Activated CD4-positive, alpha-beta T cell treated with anti-CD3 and anti-CD28 coated beads, Interleukin-2, amount 50 U/mL, for 24 hours (primary cell): ENCODE results near the gene TKTL1.

ENCODE experiments used
- DNase-seq, 2 donors: peaks; one replicate each; pipeline ENCODE4 v3.0.0-alpha.2; 2020; ENCODE audit warnings: low read depth in 1 of 2, low spot score in 1 of 2

TKTL1 gene

DNA sequence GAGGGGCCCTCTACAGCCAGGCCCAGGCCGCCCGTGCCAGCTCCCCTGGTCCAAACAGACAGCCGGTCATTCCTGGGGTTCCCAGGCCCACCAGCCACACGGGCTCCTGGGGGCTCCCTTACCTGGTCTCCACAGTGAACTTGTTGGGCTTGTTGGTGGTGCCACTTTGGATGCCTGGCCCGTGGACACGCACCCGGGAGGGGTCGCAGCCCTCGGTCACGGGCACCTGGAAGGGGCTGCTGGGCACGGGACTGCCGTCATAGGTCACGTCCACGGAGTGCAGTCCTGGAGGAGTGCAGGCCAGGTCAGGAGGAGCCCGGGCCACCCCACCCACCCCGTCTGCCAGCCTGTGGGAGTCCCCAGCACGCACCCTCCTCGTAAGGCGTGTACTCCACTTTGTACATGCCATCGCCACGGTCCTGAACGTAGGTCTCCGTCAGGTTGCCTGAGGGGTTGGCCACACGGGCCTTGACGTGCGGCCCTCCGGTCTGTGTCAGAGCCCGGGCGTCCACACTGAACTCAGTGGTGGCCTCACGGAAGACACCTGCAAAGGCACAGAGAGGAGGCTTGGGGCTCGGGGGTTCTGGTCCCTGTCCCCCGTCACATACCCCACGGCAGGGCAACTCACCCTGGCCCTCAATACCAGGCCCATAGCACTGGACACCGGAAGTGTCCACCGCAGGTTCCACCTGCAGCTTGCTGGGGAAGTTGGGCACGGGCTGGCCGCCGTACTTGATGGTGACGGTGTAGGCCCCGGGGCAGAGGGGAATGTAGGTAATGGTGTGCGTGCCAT lies 64.0 kb downstream of the TKTL1 start:
- no peak for DNase-seq

DNA sequence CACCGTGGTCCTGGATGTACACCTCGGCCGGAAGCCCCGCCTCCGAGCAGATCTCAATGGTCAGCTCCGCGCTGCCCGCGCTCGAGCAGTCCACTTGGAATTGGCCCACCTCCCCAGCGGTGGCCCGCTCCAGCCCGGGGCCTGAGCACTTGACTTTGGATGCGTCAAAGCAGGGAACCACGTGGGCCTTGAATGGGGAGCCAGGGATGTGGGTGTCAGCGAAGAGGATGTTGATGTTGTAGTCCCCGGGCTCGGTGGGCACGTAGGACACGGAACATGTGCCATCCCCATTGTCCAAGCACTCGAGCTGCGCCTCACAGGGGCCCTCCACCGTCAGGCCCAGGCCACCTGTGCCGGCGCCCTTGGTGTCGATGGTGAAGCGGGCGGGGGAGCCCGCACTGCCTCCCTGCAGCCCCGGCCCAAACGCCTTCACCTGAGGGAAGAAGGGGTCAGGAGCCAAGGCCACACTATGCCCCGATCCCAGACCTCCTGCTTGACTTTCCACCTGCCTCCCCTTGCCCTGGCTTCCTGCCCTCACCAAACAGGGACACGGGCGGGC lies 64.6 kb downstream of the TKTL1 start:
- no peak for DNase-seq

DNA sequence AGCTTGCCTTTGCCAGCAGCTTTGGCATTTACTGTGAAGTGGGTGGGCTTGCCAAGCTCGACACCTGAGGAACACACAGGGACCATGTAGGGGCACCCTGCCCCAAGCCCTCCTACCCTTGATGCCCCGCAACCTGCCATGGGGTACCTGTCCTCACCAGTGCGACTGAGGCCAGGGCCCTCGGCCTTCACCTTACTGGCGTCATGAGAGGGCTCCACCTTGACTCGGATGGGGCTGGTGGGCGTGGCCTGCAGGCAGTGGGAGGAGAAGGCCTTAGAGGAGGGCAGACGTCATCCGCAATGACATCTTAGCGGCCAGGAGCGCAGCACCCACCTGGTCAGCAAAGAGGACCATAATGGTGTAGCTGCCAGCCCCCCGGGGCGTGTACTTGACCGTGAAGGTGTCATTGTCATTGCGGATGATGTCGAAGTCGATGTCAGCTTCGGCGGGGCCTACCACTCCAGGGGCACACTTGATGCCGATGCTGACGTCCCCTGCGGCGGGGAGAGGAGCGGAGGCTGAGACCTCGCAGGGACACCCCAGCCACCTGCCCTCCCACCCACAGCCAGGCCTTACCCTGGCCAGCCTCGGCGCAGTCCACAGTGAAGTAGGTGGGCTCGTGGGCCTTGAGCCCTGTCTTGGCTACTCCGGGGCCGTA lies 66.6 kb downstream of the TKTL1 start:
- DNase-seq: no peak

DNA sequence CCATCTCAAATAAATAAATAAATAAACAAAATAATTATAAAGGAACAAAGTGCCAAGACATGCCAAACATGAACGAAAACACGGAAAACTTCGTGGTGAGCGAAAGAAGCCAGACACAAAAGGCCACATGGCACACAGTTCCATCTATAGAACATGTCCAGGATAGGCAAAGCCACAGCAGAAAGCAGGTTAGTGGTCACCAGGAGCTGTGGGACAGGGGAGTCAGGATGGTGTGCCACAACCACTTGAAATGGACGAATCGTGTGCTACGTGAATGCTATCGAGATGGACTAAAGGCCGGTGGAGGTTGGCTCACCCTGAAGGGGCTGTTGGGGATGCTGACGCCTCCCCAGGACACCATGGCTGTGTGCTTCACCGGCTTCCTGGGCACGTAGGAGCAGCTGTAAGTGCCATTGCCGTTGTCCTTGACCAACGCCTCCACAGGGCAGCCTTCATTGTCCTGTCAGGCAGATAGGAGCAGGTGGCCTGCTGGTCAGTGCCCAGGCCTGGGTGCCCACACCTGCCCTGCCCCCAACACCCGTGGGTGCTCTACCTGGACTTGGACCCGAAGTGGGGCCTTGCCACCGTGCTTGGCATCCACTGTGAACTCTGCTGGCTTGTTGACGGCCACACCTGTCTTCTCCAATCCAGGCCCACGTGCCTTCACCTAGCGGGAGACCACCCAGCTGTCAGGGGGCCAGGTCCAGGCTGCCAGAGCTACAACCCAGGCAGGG lies 68.3 kb downstream of the TKTL1 start:
- no peak for DNase-seq

DNA sequence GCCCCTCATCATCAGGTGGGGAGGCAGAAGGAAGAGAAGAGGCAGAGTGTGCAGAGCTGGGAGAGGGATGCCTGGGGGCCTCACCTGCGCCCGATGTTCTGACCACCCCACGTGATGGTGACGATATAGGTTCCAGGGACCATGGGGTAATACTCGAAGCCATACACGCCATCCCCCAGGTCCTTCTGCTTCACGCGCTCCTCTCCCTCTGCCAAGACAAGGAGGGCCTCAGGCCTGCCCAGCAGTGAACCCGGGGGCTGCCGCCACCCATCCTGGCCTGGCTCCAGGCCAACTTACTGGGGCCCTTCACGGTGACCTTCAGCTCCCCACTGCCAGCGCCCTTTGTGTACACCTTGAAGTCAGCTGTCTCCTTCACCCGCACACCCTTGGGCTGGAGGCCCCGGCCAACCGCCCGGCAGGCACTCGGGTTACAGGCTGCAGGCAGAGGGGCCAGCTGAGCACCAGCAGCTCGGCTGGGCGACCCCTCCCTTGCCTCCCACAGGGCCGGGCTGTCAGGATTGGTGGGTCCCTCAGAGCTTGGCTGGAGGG lies 69.5 kb downstream of the TKTL1 start:
- DNase-seq: no peak

DNA sequence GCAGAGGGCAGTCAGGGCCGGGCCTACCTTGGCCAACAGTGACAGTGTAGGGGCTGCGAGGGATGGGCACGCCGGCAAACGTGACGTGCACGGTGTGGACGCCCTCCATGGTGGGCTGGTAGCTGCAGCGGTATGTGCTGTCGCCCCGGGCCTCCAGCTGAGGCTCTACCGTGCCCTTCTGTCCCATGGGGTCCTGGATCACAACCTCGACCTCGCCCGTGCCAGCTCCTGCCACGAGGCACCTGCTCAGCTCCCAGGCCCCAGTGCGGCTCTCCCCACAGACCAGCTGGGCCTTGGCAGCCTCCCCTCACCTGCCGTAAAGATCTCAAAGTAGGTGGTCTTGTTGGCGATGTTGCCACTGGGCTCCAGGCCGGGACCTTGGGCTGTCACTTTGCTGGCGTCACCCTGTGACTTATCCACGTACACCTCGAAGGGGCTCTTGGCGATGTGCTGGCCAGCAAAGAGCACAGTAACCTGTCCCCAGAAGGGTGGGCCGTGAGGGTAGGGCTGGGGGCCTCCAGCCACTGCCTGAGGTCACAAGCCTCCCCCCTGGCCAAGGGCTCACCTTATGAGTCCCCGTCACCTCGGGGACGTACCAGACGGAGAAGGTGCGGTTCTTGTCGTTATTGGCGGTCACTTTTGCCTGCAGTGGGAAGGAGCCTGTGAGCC lies 70.5 kb downstream of the TKTL1 start:
- DNase-seq: no peak

DNA sequence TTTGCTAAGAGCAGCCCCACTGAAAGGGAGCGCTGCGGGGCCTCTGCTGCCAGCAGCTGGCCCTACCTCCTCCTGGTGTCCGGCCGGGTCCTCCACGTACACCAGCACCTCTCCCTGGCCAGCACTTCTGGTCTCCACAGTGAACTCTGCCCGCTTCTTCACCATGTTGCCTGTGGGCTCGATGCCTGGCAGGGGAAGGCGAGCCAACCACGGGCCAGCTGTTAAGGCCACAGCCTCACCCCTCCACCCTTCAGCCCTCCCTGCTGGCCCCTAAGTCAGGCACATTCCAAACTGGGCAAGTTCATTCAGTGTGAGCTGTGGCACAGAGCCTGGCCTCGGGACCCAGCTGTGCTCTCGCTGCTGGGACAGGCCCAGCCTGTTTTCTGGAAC lies 71.1 kb downstream of the TKTL1 start:
- DNase-seq: no peak

DNA sequence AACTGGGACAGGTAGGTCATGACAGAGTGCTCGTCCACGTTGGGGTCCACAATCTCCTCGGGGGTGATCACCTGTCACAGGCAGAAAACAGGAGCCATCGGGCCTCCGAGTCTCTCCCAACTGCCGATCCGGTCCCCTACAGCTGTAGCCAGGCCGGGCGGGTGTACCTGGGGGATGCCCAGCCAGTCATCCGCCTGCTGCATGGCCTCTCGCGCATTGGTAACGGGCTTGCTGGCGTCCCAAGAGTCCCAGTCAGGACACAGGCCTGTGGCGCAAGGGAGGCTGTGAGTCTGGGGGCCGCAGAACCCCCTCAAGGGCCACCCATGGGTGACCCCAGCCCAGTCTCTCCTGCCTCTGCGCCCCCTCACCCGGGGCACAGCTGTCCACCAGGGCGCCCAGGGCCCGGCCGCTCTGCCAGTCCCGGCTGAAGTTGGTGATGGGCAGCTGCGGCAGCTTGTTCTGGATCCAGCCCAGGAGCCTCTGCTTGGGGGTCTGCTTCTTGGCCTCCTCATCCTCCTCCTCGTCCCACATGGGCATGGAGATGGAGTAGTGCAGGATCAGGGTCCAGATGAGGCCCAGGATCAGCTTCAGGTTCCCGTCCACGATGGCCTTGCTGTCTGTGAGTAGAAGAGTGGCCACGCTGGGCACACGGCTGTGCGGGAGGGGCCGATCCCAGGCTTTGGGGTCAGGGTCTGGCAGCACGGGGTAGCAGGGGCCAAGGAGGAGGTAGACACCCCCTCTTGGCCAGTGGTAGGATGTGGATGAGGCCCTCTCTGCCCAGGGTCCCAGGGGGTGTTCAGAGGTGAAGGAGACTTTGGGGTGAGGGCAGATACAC lies 72.1 kb downstream of the TKTL1 start:
- DNase-seq: no peak

DNA sequence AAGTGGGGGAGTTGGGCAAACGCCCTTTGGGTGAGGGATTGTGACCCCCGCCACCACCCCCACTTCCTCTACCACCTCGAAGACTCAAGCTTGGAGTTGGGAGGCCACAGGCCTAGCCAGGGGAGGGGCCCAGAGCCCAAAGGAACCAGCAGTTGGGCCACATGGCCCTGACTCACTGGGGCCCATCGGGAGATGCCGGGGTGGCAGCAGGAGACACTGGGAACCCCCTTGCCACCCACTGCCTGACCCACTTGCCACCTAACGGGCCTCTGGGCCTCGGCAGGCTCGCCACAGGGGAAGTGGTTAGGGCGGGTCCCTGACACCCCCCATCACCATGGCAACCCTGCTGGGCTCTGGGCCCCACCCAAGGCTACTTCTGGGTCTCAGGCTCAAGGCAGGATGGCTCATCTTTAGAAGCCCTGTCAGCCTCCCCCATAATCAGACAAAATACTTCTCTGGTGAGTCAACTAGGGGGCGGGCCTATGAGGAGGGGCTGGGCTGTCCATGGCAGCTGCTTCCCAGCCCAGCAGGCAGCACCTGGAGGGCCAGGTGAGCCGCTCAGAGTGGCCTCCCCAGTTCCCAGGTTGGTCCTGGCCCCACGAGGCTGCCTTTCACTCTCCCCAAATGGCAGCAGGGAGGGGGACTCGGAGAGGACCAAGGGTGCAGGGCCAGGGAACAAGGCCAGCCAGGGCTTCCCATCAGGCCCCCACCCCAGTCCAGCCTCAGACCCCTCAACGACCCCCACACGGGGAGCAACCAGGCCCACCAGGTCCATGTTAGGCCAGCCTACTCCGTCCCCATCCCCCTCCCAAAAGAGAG lies 73.2 kb downstream of the TKTL1 start:
- peak; percentile 69 to 83 for DNase-seq

DNA sequence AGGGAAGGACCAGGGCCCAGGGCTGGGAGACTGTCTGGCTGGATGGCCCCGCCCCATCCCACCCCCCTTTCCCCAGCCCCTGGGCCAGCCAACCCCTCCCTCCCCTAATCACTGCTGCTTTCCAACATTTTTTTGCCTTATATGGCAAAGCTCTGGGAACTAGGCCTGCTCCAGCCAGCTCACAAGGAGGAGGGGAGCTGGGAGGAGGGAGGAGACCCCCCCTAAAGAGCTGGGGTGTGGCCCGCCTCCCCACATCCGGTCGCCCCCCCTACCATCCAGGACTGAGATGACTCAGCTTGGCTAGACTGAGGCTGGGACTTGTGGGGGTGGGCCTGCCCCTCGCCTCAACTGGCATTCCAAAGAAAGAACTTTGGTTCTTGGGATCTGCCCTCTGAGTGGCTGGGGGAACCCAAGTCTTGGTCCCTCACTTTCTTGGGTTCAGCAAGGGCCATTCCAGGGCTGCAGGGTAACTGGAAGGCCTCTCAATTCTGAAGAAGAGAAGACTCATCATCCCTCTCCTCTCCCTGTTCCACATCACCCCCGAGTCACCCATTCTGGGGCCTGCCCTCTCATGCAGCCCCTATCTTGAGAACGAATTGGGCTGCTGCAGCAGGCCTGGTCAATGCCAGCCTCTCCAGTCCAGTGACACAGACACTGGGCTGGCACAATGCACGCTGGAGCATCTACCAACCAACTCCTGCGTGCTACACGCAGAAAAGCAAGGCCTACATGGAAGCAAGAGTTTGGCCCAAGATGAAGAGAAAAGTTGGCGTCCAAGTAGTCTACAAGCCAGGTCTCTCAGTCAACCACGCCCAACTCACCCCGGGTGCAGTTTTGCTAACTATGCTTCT lies 74.1 kb downstream of the TKTL1 start:
- DNase-seq: peak; percentile 32 to 47

DNA sequence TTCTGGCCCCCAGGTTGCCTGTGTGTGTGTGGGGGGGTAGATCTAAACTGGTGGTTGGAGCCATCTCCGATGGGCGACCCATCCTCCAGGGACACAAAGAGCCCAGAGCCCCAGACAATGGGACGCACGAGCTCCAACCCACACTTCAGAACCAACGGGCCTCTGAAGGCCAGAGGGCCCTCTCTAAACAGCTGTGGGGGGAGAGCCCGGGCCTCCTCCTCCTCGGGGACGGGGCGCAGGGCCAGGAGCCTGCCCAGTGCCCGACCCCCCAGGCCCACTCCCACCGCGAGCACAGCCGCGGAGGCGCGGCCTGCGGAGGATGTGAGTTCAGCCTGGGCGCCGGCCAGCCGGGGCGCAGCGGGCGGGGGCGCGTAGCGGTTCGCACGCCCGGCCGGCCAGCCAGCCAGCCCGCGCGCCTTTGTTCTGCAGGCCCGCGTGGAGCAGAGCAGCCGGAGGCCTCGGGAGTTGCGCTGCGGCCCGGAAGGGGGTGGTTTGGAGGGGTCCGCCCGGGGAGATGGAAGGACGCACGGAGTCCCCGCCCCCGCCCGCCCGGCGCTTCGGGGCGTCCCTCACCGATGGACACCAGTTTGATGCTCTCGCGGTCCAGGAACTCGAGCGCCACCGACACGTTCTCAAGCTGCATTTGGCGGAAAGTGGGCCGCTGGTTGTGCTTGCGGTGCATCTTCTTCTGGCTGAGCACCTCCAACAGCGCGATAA lies 74.9 kb downstream of the TKTL1 start:
- no peak for DNase-seq

DNA sequence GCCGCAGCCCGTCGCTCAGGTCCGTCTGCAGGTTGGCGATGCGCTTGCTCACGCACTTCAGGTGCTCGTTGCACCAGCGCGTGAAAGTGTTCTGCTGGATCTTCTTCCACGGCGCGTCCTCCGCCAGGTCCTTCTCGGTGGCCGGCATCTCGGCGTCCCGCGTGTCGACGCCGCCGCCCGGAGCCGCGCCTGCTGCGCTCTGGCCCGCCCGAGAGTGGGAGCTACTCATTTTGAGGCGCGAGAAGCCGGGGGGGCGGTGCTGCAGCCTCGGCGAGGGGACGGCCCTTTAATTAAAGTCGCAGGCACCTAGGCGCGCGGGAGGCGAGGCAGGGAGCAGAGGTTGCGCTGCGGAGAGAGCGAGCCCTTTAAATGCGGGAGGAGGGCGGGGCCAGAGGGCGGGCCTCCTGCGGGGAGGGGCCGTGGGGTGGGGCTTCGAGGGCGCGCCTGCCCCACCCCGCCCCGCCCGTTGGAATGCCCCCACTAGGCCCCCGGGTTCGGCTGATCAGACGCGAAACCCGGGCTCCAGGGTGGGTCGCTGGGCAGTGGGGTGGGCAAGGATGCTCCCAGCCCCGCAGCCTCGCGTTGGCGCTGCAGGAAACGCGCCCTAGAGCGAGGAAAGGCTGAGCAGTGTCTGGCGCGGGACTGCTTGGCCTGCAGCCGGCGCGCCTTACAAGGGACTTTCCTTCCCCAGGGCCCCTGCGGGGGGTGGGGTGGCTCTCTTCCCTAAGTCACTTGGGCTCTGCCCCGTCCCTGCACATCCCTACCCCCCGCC lies 75.6 kb downstream of the TKTL1 start:
- DNase-seq: peak; percentile 75 to 87

DNA sequence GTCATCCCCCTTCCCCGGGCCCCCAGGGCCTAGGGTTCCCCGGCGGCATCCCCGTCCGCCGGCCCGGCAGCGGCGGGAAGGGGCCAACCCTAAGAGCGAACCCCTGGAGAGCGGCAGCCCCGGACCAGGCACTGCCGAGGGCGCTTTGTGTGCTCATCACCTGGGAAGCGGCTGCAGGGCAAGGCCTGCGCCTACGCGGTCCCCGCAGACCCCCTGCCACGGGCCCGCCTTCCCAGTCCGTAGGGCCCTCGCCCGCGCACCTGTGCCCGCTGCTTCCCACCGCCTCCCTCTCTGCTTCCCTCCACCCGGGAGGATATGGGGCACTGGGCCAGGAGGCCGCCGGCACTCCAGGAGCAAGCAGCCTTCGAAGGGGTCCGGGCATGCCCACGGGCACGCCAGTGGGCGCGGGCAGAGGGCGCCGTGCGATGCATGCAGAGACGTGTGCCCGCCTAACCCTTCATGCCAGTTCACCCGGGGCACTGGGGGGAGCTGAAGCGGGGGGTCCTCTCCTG lies 76.2 kb downstream of the TKTL1 start:
- no peak for DNase-seq

DNA sequence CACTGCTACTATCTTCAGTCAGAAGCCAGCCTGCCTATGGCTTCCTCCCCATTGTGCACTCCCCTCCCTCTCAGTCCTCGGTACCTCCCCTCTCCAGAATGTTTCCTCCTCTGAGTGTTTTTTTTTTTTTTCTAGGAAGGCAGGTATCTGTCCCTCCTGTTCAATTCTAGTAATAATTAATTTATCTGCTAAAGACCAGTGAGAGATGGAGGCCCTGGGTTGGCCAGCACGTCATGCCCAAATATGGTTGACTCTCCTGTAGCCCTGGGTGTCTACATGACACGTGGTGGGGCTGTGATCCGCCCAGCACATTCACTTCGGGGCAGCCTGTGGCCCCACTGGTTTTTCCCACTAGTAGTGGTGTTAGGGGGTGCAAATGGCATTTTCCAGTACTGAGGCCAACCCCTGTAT lies 77.0 kb downstream of the TKTL1 start:
- no peak for DNase-seq

DNA sequence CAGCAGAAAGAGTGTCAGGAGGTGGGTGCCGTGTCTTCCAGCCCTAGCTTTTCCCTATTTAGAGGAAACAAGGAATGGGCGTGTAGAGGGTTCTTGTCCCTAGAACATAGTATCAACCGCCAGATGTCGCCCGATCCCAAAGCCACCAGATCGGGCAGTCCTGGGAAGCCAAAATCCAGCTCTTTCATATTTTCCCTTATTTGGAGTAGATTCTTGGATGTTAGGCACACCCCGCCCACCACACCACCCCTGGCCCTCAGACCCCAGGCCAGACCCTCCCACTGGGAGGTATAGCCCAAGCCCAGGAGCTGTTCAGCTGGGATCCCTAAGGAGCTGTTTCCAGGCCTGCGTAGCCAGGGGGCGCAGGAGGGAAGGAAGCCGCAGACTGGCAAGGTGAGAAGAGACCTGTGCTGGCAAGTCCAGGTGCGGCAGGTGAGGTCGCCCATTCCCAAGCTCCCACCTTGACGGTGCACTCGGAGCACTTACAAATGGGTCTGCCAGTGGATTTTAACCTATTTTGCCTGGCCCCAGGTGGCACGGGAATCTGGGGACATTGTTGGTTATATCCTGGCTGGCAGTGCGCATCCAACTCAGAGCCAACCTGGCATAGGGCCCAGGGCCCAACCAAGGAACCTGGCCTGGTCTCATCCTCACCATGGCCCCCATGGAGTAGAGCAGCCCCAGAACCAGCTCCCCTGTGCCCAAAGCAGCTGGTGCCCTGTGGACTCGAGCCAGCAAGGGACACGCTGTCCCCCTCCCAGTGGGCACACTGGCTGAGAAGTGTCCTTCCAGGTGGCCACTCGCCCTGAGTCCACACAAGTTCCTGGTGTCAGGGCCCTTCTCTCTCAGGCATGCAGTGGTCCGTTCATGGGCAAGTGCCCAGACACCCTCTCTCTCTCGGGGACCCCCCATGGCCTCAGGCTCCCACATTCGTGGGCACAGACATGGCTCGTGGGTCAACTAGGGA lies 78.0 kb downstream of the TKTL1 start:
- DNase-seq: no peak
